Calu3 (cell line): ENCODE results near the gene SSBP4. TPM values are rescaled to one million over a fixed set of nuclear protein-coding genes. Genes with fewer than 3 reads are reported as not detected.

Source experiments
- BruUV-seq: library from RNA; stranded (reverse); fragments of 400-500 nt; replicated peaks from 2 replicates; lab custom pipeline; 2021; lab: Mats Ljungman, UMichigan
- CTCF ChIA-PET: fragments of 300-600 bp; sonication (Branson Sonifier 250); formaldehyde crosslinking; loops from one replicate; lab custom pipeline; 2022; ENCODE audit warnings: antibody characterized with exemption; lab: Charles Lee
- DNase-seq: peaks from one replicate; pipeline ENCODE4 v3.0.0; 2022
- H3K27ac Mint-ChIP-seq: one replicate; pipeline ENCODE4 v1.8.0; 2022; ENCODE audit warnings: mixed read lengths; ENCODE audit not compliant: unreplicated experiment
- H3K27me3 Mint-ChIP-seq: one replicate; pipeline ENCODE4 v1.8.0; 2022; ENCODE audit warnings: mixed read lengths; ENCODE audit not compliant: unreplicated experiment
- H3K36me3 Mint-ChIP-seq: one replicate; pipeline ENCODE4 v1.8.0; 2022; ENCODE audit warnings: mild to moderate bottlenecking, moderate library complexity, mixed read lengths; ENCODE audit not compliant: insufficient read depth, unreplicated experiment
- H3K4me1 Mint-ChIP-seq: one replicate; pipeline ENCODE4 v1.8.0; 2022; ENCODE audit warnings: mild to moderate bottlenecking, low read depth, mixed read lengths; ENCODE audit not compliant: unreplicated experiment
- H3K4me3 Mint-ChIP-seq: one replicate; pipeline ENCODE4 v1.8.0; 2022; ENCODE audit warnings: mild to moderate bottlenecking, low read depth, moderate library complexity, mixed read lengths; ENCODE audit not compliant: unreplicated experiment
- H3K9me3 Mint-ChIP-seq: one replicate; pipeline ENCODE4 v1.8.0; 2022; ENCODE audit warnings: low read depth, mixed read lengths; ENCODE audit not compliant: unreplicated experiment
- CTCF ChIP-seq: fragments of 200-600 bp; IDR thresholded peaks from one replicate; pipeline ENCODE4 v1.8.0; 2022; ENCODE audit warnings: antibody characterized with exemption; ENCODE audit not compliant: unreplicated experiment
- intact Hi-C: fragments of 100-400 bp; cut with micrococcal nuclease; formaldehyde crosslinking; loops from one replicate; pipeline ENCODE4 v1.10.0; 2022; ENCODE audit not compliant: unreplicated experiment
- total RNA-seq: library from RNA; stranded (reverse); gene quantifications from 2 replicates; pipeline ENCODE4 v1.2.3, GENCODE V29; 2022

SSBP4 gene
- total RNA-seq, 1 experiment from 2014 or later, result 51.5 TPM

DNA sequence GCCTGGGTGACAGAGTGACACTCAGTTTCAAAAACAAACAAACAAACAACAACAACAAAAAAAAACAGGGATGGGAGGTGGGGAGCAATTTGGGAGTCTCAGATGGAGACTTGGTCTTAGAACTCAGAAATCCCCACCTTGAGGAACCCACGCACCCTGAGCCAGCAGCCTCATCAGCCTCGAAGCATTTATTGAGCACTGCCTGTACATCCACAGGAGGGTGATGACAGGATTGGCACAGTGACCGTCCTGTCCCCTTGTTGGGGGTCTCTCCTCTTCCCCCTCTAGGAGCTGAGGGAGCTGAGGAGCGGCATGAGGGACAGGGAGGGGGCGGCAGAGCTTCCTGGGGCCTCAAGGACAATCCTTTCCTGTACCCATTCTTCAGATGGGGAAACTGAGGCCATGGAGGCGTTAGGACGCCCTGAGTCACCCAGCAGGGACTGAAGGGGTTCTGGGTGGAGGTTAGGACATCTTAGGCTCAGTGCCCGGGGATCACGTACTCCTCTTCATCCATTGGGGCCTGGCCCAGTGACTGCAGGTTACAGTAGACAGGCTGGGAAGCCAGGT is 27.6 kb upstream of the SSBP4 start:
- BruUV-seq, result no TSS peak
- no peak for TF ChIP-seq CTCF
- H3K9me3 Mint-ChIP-seq, result no peaks in the 10 kb centered on the region
- DNase-seq, result no peak
- H3K27ac Mint-ChIP-seq, result no peak overlapping the region
- H3K4me3 Mint-ChIP-seq, result peak overlapping the region; percentile 76
- peaks cover 46% of the 10 kb centered on the region for H3K36me3 Mint-ChIP-seq
- CTCF ChIA-PET, result interaction anchor here (0.8 kb wide), 1 partner anchor 63 kb away, joined by 3 read pairs; no protein-coding TSS in a partner anchor
- intact Hi-C loops, result no loop called here
- peaks cover 22% of the 10 kb centered on the region for H3K4me1 Mint-ChIP-seq
- H3K27me3 Mint-ChIP-seq, result no peaks in the 10 kb centered on the region

- intact Hi-C loops, result no loop called here
- Mint-ChIP-seq H3K4me3 (no peak overlapping the region), H3K36me3 (peaks cover 38% of the 10 kb centered on the region), H3K4me1 (peaks cover 22% of the 10 kb centered on the region), H3K27me3 (no peaks in the 10 kb centered on the region), H3K27ac (no peak overlapping the region), H3K9me3 (no peaks in the 10 kb centered on the region)
- CTCF ChIA-PET, result interaction anchor here (0.7 kb wide), 1 partner anchor 294 kb away, joined by 3 read pairs; no protein-coding TSS in a partner anchor
- BruUV-seq, result no TSS peak
- TF ChIP-seq CTCF, result no peak
- DNase-seq, result no peak
These were observed 26.8 kb upstream of the SSBP4 start for GRCh38 chr19:18392417-18392816.

GRCh38 chr19:18392926-18393325 is 26.3 kb upstream of the SSBP4 start:
- no peak overlapping the region for H3K4me3 Mint-ChIP-seq
- CTCF ChIA-PET, result interaction anchor here (0.7 kb wide), 2 partner anchors 34 to 294 kb away, joined by 3 to 4 read pairs; no protein-coding TSS in a partner anchor
- intact Hi-C loops, result no loop called here
- no peak for DNase-seq
- no peak for TF ChIP-seq CTCF
- H3K36me3 Mint-ChIP-seq, result peaks cover 33% of the 10 kb centered on the region
- peaks cover 22% of the 10 kb centered on the region for H3K4me1 Mint-ChIP-seq
- no peaks in the 10 kb centered on the region for H3K27me3 Mint-ChIP-seq
- no TSS peak for BruUV-seq
- H3K9me3 Mint-ChIP-seq, result no peaks in the 10 kb centered on the region
- no peak overlapping the region for H3K27ac Mint-ChIP-seq

- intact Hi-C loops, result no loop called here
- Mint-ChIP-seq H3K27ac (no peak overlapping the region), H3K9me3 (no peaks in the 10 kb centered on the region), H3K4me3 (no peak overlapping the region), H3K4me1 (peaks cover 22% of the 10 kb centered on the region), H3K36me3 (peaks cover 24% of the 10 kb centered on the region), H3K27me3 (no peaks in the 10 kb centered on the region)
- DNase-seq, result no peak
- no peak for TF ChIP-seq CTCF
- no TSS peak for BruUV-seq
- CTCF ChIA-PET, result no interaction called here
These were observed 25.4 kb upstream of the SSBP4 start for GRCh38 chr19:18393836-18394235.
